Posterior cingulate gyrus (tissue), 11 donors: Measurements from ENCODE around the gene STARD8.
"Not testable (repeated sequence)": the region's sequence is repeated elsewhere in the genome, so short reads cannot be mapped to it uniquely, and the experiment has no call there.

Experiments used
- DNase-seq, 10 donors: peaks; one replicate each; pipeline versions ENCODE4 v3.0.0 to v3.0.0-alpha.2; 2020 to 2021; ENCODE audit warnings: mixed read lengths in 3 of 10
- intact Hi-C: fragments of 100-400 bp; cut with DNase I; formaldehyde crosslinking; loops from one replicate; pipeline ENCODE4 v1.15.1; 2023

STARD8 gene

GRCh38 chrX:68732906-68733493 is 85.5 kb downstream of the STARD8 start:
- intact Hi-C loops: no loop called here
- DNase-seq: peak in 5 of 10 donors; percentile 9 to 84 (median 36)

GRCh38 chrX:68735266-68735665 is 87.8 kb downstream of the STARD8 start:
- intact Hi-C loops: no loop called here
- no peak for DNase-seq

- DNase-seq, intact Hi-C loops: not testable (repeated sequence)
Measured at GRCh38 chrX:68741864-68742263, 94.4 kb downstream of the STARD8 start.

- no peak for DNase-seq
- intact Hi-C loops: no loop called here
Measured at GRCh38 chrX:68743754-68744153, 96.3 kb downstream of the STARD8 start.

- intact Hi-C loops: no loop called here
- no peak for DNase-seq
Measured at GRCh38 chrX:68746988-68747387, 99.5 kb downstream of the STARD8 start.

GRCh38 chrX:68748030-68748429 is 100.6 kb downstream of the STARD8 start:
- intact Hi-C loops: no loop called here
- no peak for DNase-seq

GRCh38 chrX:68749426-68749825 is 102.0 kb downstream of the STARD8 start:
- intact Hi-C loops: no loop called here
- no peak for DNase-seq

GRCh38 chrX:68750316-68750715 is 102.8 kb downstream of the STARD8 start:
- intact Hi-C loops: no loop called here
- no peak for DNase-seq

- intact Hi-C loops: no loop called here
Measured at GRCh38 chrX:68751372-68751771, 103.9 kb downstream of the STARD8 start.

GRCh38 chrX:68753218-68753617 is 105.8 kb downstream of the STARD8 start:
- DNase-seq: no peak
- intact Hi-C loops: no loop called here

More at GRCh38 chrX:68751372-68751771, 103.9 kb downstream of the STARD8 start:
- DNase-seq: no peak

GRCh38 chrX:68754406-68754805 is 106.9 kb downstream of the STARD8 start:
- no peak for DNase-seq
- intact Hi-C loops: no loop called here

- intact Hi-C loops: no loop called here
- no peak for DNase-seq
Measured at GRCh38 chrX:68755616-68756125, 108.2 kb downstream of the STARD8 start.

- DNase-seq: no peak
- intact Hi-C loops: no loop called here
Measured at GRCh38 chrX:68757331-68757730, 109.9 kb downstream of the STARD8 start.

GRCh38 chrX:68757731-68758130 is 110.3 kb downstream of the STARD8 start:
- no peak for DNase-seq
- intact Hi-C loops: no loop called here

GRCh38 chrX:68758671-68759070 is 111.2 kb downstream of the STARD8 start:
- no peak for DNase-seq
- intact Hi-C loops: no loop called here

GRCh38 chrX:68761086-68761485 is 113.6 kb downstream of the STARD8 start:
- intact Hi-C loops: no loop called here
- no peak for DNase-seq

GRCh38 chrX:68762766-68763165 is 115.3 kb downstream of the STARD8 start:
- DNase-seq: no peak
- intact Hi-C loops: no loop called here

GRCh38 chrX:68763481-68763880 is 116.0 kb downstream of the STARD8 start:
- DNase-seq: no peak
- intact Hi-C loops: no loop called here
